CD8-positive, alpha-beta memory T cell (primary cell): ENCODE measurements around the gene NLRP8. TPM values are rescaled to one million over a fixed set of nuclear protein-coding genes. Genes with fewer than 3 reads are reported as not detected.
"Not testable (repeated sequence)": the region's sequence is repeated elsewhere in the genome, so short reads cannot be mapped to it uniquely, and the experiment has no call there.

Source experiments
- CTCF ChIA-PET: fragments of 350-600 bp; sonication (Branson Sonifier 250); formaldehyde crosslinking; loops from one replicate; lab custom pipeline; 2021; ENCODE audit warnings: antibody characterized with exemption; lab: Charles Lee
- POLR2A ChIA-PET: fragments of 350-600 bp; sonication (Branson Sonifier 250); formaldehyde crosslinking; loops from one replicate; lab custom pipeline; 2021; ENCODE audit warnings: antibody characterized with exemption; lab: Charles Lee
- DNase-seq, 5 donors: peaks; one replicate each; pipeline versions ENCODE4 v3.0.0 to v3.0.0-alpha.2; 2020 to 2022; ENCODE audit warnings: mixed read lengths in 1 of 5
- H3K27ac ChIP-seq: one replicate; pipeline ENCODE4 v1.7.0; 2013; ENCODE audit warnings: low read depth, mild to moderate bottlenecking, low read length, moderate library complexity
- H3K27me3 ChIP-seq: 2 replicates; pipeline ENCODE4 v1.7.0; 2013; ENCODE audit warnings: low read length, mild to moderate bottlenecking; ENCODE audit not compliant: insufficient read depth, poor library complexity, severe bottlenecking
- H3K36me3 ChIP-seq: 2 replicates; pipeline ENCODE4 v1.7.0; 2013; ENCODE audit warnings: mild to moderate bottlenecking, low read length, moderate library complexity; ENCODE audit not compliant: insufficient read depth
- H3K4me1 ChIP-seq: 2 replicates; pipeline ENCODE4 v1.7.0; 2013; ENCODE audit warnings: mild to moderate bottlenecking, low read length, moderate library complexity; ENCODE audit not compliant: insufficient read depth
- H3K4me3 ChIP-seq: 2 replicates; pipeline ENCODE4 v1.7.0; 2013; ENCODE audit warnings: mild to moderate bottlenecking, low read length
- H3K9me3 ChIP-seq: 2 replicates; pipeline ENCODE4 v1.7.0; 2013; ENCODE audit warnings: mild to moderate bottlenecking, low read length
- H3K27ac Mint-ChIP-seq, 8 donors: one replicate each; pipeline ENCODE4 v1.8.0; 2020 to 2021; ENCODE audit warnings: mixed read lengths in 8 of 8, mild to moderate bottlenecking in 6 of 8, inconsistent platforms in 3 of 8, moderate library complexity in 3 of 8
- H3K27me3 Mint-ChIP-seq, 2 donors: one replicate each; pipeline ENCODE4 v1.8.0; 2020 to 2021; ENCODE audit warnings: mixed read lengths in 2 of 2, mild to moderate bottlenecking in 1 of 2, moderate library complexity in 1 of 2
- H3K36me3 Mint-ChIP-seq, 3 donors: one replicate each; pipeline ENCODE4 v1.8.0; 2020 to 2021; ENCODE audit warnings: mixed read lengths in 3 of 3, inconsistent platforms in 1 of 3, mild to moderate bottlenecking in 1 of 3
- H3K4me1 Mint-ChIP-seq, 3 donors: one replicate each; pipeline ENCODE4 v1.8.0; 2020 to 2021; ENCODE audit warnings: mixed read lengths in 3 of 3, inconsistent platforms in 1 of 3, mild to moderate bottlenecking in 1 of 3
- H3K4me3 Mint-ChIP-seq, 7 donors: one replicate each; pipeline ENCODE4 v1.8.0; 2020 to 2021; ENCODE audit warnings: mixed read lengths in 7 of 7, mild to moderate bottlenecking in 6 of 7, moderate library complexity in 4 of 7, inconsistent platforms in 2 of 7
- H3K9me3 Mint-ChIP-seq, 5 donors: one replicate each; pipeline ENCODE4 v1.8.0; 2020 to 2022; ENCODE audit warnings: mixed read lengths in 5 of 5, mild to moderate bottlenecking in 3 of 5, moderate library complexity in 2 of 5, inconsistent platforms in 1 of 5
- polyA plus RNA-seq: library from polyadenylated mRNA; unstranded; fragments of 300-500 nt; fragmentation: Illumina TruSeq; gene quantifications from one replicate; pipeline ENCODE4 v1.2.3, GENCODE V29; 2021
- total RNA-seq, 2 experiments: library from RNA; stranded (reverse); gene quantifications; one replicate each; pipeline ENCODE4 v1.2.3, GENCODE V29; 2021

The NLRP8 gene
- total and polyA plus RNA-seq, 3 experiments from 2014 or later: not detected

DNA sequence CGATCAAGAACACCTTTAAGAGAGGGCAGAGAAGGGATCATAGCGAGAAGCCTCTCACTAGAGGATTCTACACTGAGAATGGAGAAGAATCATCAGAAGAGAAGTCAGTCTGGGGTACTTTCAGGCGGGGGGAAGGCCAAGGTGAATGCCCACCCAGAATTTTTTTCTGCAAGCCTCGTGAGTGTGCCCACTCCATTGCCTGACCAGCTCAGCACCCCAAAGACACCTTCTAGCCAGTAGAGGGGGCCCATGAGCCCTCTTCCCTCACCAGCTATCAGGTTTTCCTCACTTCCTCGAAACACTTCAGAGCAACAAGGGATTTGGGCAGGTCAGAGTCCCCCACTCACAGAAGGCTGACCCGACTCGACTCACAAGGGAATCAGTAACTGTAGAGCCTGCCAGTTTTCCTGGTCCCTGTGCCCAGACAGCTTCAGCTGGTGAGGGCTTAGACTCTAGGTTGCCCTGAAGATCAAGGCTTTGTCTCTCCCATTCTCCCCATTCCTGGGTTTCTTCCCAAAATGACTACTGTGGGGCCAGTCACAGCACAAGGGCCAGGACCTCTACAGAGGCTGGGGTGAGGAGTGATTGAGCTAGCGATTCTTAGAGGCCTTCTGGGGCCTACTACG is 33.9 kb upstream of the NLRP8 start:
- no peaks in the 10 kb centered on the region for H3K36me3 Mint-ChIP-seq
- POLR2A ChIA-PET: no interaction called here
- H3K27ac Mint-ChIP-seq: no peak overlapping the region
- no peak overlapping the region for H3K27ac ChIP-seq
- H3K27me3 Mint-ChIP-seq: peaks cover 3 to 6% of the 10 kb centered on the region in 2 donors
- no peaks in the 10 kb centered on the region for H3K4me1 Mint-ChIP-seq
- H3K4me3 ChIP-seq: no peak overlapping the region
- H3K36me3 ChIP-seq: no peaks in the 10 kb centered on the region
- no peak overlapping the region for H3K4me3 Mint-ChIP-seq
- no peaks in the 10 kb centered on the region for H3K4me1 ChIP-seq
- DNase-seq: no peak
- H3K27me3 ChIP-seq: no peaks in the 10 kb centered on the region
- CTCF ChIA-PET: no interaction called here
- H3K9me3 ChIP-seq: no peaks in the 10 kb centered on the region
- peaks cover 27 to 33% (median 28%) of the 10 kb centered on the region in 5 donors for H3K9me3 Mint-ChIP-seq

DNA sequence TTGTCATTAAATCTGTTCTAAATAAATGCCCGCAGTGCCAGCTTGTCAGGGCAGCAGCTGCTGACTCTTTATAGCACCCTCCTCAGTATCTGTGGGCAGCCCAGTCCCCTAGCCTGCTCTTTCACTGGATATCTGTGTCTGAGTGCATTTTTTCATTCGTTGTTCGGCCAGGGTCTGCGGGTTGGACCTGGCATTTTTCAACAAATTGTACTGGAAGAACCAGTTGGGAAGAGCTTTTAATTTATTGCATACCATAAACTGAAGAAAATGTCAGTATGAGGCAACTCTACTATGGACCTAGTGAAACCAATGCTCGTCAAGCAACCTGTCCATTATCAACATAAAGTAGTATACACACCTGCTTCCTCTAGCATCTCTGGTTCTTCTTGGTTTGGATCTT is 24.1 kb upstream of the NLRP8 start:
- Mint-ChIP-seq H3K36me3 (peaks cover 0 to 3% (median 0%) of the 10 kb centered on the region in 3 donors), H3K4me3 (no peak overlapping the region), H3K4me1 (no peaks in the 10 kb centered on the region), H3K9me3 (peaks cover 27 to 46% (median 39%) of the 10 kb centered on the region in 5 donors), H3K27me3 (peaks cover 3 to 10% of the 10 kb centered on the region in 2 donors), H3K27ac (no peak overlapping the region)
- CTCF ChIA-PET: no interaction called here
- Histone ChIP-seq H3K4me3 (no peak overlapping the region), H3K27ac (no peak overlapping the region), H3K4me1 (no peaks in the 10 kb centered on the region), H3K9me3 (no peaks in the 10 kb centered on the region), H3K36me3 (no peaks in the 10 kb centered on the region), H3K27me3 (no peaks in the 10 kb centered on the region)
- no peak for DNase-seq
- POLR2A ChIA-PET: no interaction called here

- no peaks in the 10 kb centered on the region for H3K36me3 ChIP-seq
- H3K27me3 ChIP-seq: no peaks in the 10 kb centered on the region
- Mint-ChIP-seq H3K4me3 (no peak overlapping the region), H3K27me3 (peaks cover 0 to 11% of the 10 kb centered on the region in 2 donors), H3K27ac (no peak overlapping the region), H3K4me1 (no peaks in the 10 kb centered on the region), H3K9me3 (peaks cover 9 to 30% (median 22%) of the 10 kb centered on the region in 5 donors), H3K36me3 (peaks cover 0 to 3% (median 2%) of the 10 kb centered on the region in 3 donors)
- H3K4me1 ChIP-seq: no peaks in the 10 kb centered on the region
- ChIA-PET CTCF (no interaction called here), POLR2A (no interaction called here)
- H3K27ac ChIP-seq: no peak overlapping the region
- no peaks in the 10 kb centered on the region for H3K9me3 ChIP-seq
- DNase-seq: no peak
- H3K4me3 ChIP-seq: no peak overlapping the region
These were observed 19.6 kb upstream of the NLRP8 start for GRCh38 chr19:55927991-55928390.

DNA sequence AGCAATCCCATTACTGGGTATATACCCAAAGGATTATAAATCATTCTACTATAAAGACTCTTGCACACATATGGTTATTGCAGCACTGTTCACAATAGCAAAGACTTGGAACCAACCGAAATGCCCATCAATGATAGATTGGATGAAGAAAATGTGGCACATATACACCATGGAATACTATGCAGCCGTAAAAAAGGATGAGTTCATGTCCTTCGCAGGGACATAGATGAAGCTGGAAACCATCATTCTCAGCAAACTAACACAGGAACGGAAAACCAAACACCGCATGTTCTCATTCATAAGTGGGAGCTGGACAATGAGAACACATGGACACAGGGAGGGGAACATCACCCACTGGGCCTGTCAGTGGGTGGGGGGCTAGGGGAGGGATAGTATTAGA is 18.4 kb upstream of the NLRP8 start:
- H3K36me3 Mint-ChIP-seq, CTCF ChIA-PET, H3K4me3 ChIP-seq, H3K4me1 ChIP-seq, H3K36me3 ChIP-seq, H3K27ac Mint-ChIP-seq, H3K27ac ChIP-seq, DNase-seq, POLR2A ChIA-PET, H3K4me1 Mint-ChIP-seq, H3K27me3 ChIP-seq, H3K9me3 ChIP-seq, H3K4me3 Mint-ChIP-seq: not testable (repeated sequence)
- Mint-ChIP-seq H3K9me3 (peaks cover 6 to 31% (median 15%) of the 10 kb centered on the region in 5 donors), H3K27me3 (peaks cover 0 to 11% of the 10 kb centered on the region in 2 donors)

GRCh38 chr19:55930996-55931515 is 16.6 kb upstream of the NLRP8 start:
- Histone ChIP-seq H3K36me3 (no peaks in the 10 kb centered on the region), H3K27ac (no peak overlapping the region), H3K4me1 (no peaks in the 10 kb centered on the region), H3K9me3 (no peaks in the 10 kb centered on the region), H3K27me3 (no peaks in the 10 kb centered on the region), H3K4me3 (no peak overlapping the region)
- H3K27ac Mint-ChIP-seq: no peak overlapping the region
- H3K27me3 Mint-ChIP-seq: peaks cover 0 to 8% of the 10 kb centered on the region in 2 donors
- H3K9me3 Mint-ChIP-seq: peaks cover 10 to 28% (median 15%) of the 10 kb centered on the region in 5 donors
- ChIA-PET CTCF (no interaction called here), POLR2A (no interaction called here)
- no peak for DNase-seq
- no peak overlapping the region for H3K4me3 Mint-ChIP-seq
- peaks cover 0 to 2% (median 0%) of the 10 kb centered on the region in 3 donors for H3K36me3 Mint-ChIP-seq
- no peaks in the 10 kb centered on the region for H3K4me1 Mint-ChIP-seq

DNA sequence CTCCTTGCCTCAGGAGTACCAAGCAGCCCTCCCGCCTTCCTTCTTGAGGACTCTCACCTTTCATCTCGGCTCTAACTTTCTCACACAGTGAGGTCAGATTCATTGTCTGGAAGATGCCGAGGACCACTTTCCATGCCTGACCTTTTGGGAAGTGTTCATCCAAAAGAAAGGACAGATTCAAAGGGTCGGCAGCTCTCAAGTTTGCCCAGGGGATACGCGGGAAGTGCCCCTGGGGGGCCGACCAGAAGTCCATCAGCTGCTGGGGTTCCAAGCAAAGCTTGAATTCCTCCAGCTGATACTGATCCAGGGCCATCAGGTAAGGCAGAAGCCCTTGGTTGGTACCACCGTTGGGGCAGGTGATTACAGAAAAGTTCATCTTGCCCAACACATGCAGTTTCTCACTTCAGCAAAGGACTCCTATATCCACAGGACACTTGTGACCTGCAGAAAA is 15.7 kb upstream of the NLRP8 start, which contains the start of gene NLRP13:
NLRP13 (minus strand) TSS at position 401 of the 451 bp plus-strand sequence; CDS start at position 376, 25 bp downstream.
- Histone ChIP-seq H3K27ac (no peak within 1 kb of the TSS), H3K4me1 (no peaks in the 10 kb centered on the region), H3K9me3 (no peaks in the 10 kb centered on the region), H3K36me3 (no peaks in the 10 kb centered on the region), H3K27me3 (no peaks in the 10 kb centered on the region), H3K4me3 (no peak within 1 kb of the TSS)
- ChIA-PET POLR2A (interaction anchor here (0.7 kb wide), 1 partner anchor 226 kb away, joined by 4 read pairs; no protein-coding TSS in a partner anchor), CTCF (no interaction called here)
- no peak for DNase-seq
- no peaks in the 10 kb centered on the region for H3K4me1 Mint-ChIP-seq
- peaks cover 10 to 28% (median 15%) of the 10 kb centered on the region in 5 donors for H3K9me3 Mint-ChIP-seq
- peaks cover 0 to 8% of the 10 kb centered on the region in 2 donors for H3K27me3 Mint-ChIP-seq
- peaks cover 0 to 2% (median 0%) of the 10 kb centered on the region in 3 donors for H3K36me3 Mint-ChIP-seq
- no peak within 1 kb of the TSS for H3K4me3 Mint-ChIP-seq
- H3K27ac Mint-ChIP-seq: no peak within 1 kb of the TSS

DNA sequence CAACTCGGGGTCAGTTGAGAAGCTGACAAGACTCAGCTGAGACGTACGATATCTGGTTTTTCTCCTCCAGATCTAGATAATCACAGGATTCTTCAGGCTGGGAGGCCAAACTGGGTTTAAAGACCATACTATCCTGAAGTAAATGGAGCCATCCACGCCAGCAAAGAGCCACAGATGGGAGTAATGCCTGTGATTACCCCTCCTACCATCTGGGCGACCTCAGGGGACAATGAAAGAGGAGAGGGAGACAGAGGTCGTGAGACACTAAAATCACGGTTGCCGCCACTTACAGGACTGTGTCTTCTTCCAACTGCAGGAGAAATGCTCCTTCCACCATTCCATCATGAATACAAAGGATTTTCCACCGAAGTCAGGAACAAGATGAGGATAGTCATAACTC is 12.4 kb upstream of the NLRP8 start:
- H3K27ac ChIP-seq: no peak overlapping the region
- CTCF ChIA-PET: no interaction called here
- Mint-ChIP-seq H3K4me3 (no peak overlapping the region), H3K27ac (no peak overlapping the region), H3K9me3 (peaks cover 2 to 16% (median 11%) of the 10 kb centered on the region in 5 donors), H3K36me3 (peaks cover 0 to 2% (median 0%) of the 10 kb centered on the region in 3 donors), H3K4me1 (no peaks in the 10 kb centered on the region), H3K27me3 (peaks cover 2 to 4% of the 10 kb centered on the region in 2 donors)
- no peaks in the 10 kb centered on the region for H3K27me3 ChIP-seq
- POLR2A ChIA-PET: no interaction called here
- no peaks in the 10 kb centered on the region for H3K9me3 ChIP-seq
- no peaks in the 10 kb centered on the region for H3K4me1 ChIP-seq
- no peak for DNase-seq
- H3K4me3 ChIP-seq: no peak overlapping the region
- no peaks in the 10 kb centered on the region for H3K36me3 ChIP-seq

DNA sequence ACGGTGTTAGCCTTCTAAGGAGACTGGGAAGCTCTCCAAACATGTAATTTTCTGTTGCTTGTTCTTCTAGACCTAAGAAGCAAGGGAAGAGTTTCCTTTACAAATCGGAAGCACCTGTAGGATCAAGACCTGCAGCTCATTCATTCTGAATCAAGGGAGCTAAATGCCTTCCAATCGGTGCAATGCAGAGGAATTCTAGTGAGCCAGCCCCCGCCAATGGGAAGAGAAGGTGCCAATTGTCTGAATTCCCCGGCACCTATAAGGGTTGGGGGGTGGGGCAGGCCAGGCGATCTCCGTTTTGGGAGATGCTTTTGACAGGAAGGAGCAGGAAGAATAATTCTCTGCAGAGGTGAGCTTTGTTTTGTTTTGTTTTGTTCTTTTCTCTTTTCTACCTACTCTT is 8.4 kb upstream of the NLRP8 start:
- H3K9me3 ChIP-seq: no peaks in the 10 kb centered on the region
- no peaks in the 10 kb centered on the region for H3K27me3 ChIP-seq
- H3K27ac ChIP-seq: no peak overlapping the region
- no peak for DNase-seq
- H3K36me3 ChIP-seq: no peaks in the 10 kb centered on the region
- Mint-ChIP-seq H3K4me1 (no peaks in the 10 kb centered on the region), H3K4me3 (no peak overlapping the region), H3K27me3 (peaks cover 0 to 4% of the 10 kb centered on the region in 2 donors), H3K27ac (no peak overlapping the region), H3K9me3 (peaks cover 6 to 24% (median 14%) of the 10 kb centered on the region in 5 donors), H3K36me3 (peaks cover 0 to 4% (median 0%) of the 10 kb centered on the region in 3 donors)
- H3K4me3 ChIP-seq: no peak overlapping the region
- ChIA-PET CTCF (no interaction called here), POLR2A (no interaction called here)
- no peaks in the 10 kb centered on the region for H3K4me1 ChIP-seq
